IPS-18a (cell line): Measurements from ENCODE around the gene PAK1.
"Not testable (repeated sequence)": the region's sequence is repeated elsewhere in the genome, so short reads cannot be mapped to it uniquely, and the experiment has no call there.

ENCODE experiments used
- H3K27ac ChIP-seq: one replicate; pipeline ENCODE4 v1.5.1; 2013; ENCODE audit warnings: low read length
- H3K27me3 ChIP-seq: one replicate; pipeline ENCODE4 v1.6.1; 2013; ENCODE audit warnings: mild to moderate bottlenecking, low read length; ENCODE audit not compliant: control insufficient read depth, insufficient read depth
- H3K36me3 ChIP-seq: one replicate; pipeline ENCODE4 v1.6.1; 2013; ENCODE audit warnings: low read depth, low read length; ENCODE audit not compliant: control insufficient read depth
- H3K4me1 ChIP-seq: one replicate; pipeline ENCODE4 v1.6.1; 2013; ENCODE audit warnings: low read depth, low read length; ENCODE audit not compliant: control insufficient read depth
- H3K4me3 ChIP-seq: one replicate; pipeline ENCODE4 v1.5.1; 2013; ENCODE audit warnings: low read length
- H3K9ac ChIP-seq: one replicate; pipeline ENCODE4 v1.6.1; 2013; ENCODE audit warnings: mild to moderate bottlenecking, low read length, moderate library complexity
- H3K9me3 ChIP-seq: one replicate; pipeline ENCODE4 v1.6.1; 2013; ENCODE audit warnings: low read depth, low read length; ENCODE audit not compliant: control insufficient read depth

PAK1 gene

DNA sequence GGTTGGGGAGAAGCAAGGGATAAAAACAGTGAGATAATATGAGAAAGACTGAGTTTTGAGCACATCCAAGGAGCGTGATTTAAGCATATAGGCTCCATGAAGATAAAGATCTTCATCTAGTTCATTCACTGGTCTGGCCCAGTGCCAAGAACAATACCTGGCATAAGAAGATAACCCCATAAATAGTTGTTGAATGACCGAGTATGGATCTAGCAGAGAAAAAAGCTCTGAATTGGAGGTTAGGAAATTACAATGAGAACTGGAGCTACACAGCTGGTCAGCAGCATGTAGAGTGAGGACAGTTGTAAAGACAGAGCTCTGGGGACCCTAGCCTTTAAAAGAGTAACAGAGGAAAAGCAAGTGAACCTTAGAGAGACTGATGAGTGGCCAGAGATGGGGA lies 33.0 kb upstream of the PAK1 start:
- Histone ChIP-seq H3K4me1 (peaks cover 4% of the 10 kb centered on the region), H3K36me3 (no peaks in the 10 kb centered on the region), H3K9ac (no peak overlapping the region), H3K4me3 (no peak overlapping the region), H3K27ac (no peak overlapping the region), H3K9me3 (no peaks in the 10 kb centered on the region), H3K27me3 (no peaks in the 10 kb centered on the region)

- Histone ChIP-seq H3K27ac (no peak overlapping the region), H3K9ac (no peak overlapping the region), H3K27me3 (no peaks in the 10 kb centered on the region), H3K36me3 (no peaks in the 10 kb centered on the region), H3K4me1 (peaks cover 5% of the 10 kb centered on the region), H3K9me3 (no peaks in the 10 kb centered on the region), H3K4me3 (no peak overlapping the region)
Observed at GRCh38 chr11:77505956-77506355, 32.1 kb upstream of the PAK1 start.

- H3K4me1 ChIP-seq = peaks cover 5% of the 10 kb centered on the region
- H3K27me3 ChIP-seq = no peaks in the 10 kb centered on the region
- no peaks in the 10 kb centered on the region for H3K9me3 ChIP-seq
- H3K4me3 ChIP-seq = no peak overlapping the region
- no peak overlapping the region for H3K9ac ChIP-seq
- no peak overlapping the region for H3K27ac ChIP-seq
- no peaks in the 10 kb centered on the region for H3K36me3 ChIP-seq
Observed at GRCh38 chr11:77503006-77503405, 29.1 kb upstream of the PAK1 start.

DNA sequence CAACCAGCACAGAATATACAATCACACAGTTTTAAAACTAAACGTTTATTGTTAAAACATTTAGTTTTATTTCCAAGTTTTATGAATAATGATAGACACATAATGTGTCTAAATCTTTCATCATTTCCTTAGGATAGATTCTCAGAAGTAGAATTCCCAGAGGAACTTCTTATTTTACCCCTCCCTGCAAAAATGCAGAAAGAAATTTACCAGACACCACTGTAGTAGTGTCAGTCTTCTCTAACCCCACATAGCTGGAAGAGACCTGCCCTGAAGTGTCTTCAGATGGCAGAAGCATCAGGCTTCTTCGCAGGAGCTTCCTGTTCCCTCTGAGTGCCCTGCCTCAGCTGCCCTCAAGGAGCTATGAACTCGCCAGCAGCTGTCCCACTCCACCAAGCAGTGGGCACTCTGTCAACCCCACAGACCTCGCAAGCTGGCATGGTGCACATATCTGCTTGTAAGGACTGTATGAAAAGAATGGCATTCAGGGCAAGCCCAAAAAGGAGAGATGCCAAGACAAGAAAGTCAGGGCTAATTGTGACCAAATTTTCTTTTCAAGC lies 28.5 kb upstream of the PAK1 start:
- Histone ChIP-seq H3K4me1 (peaks cover 5% of the 10 kb centered on the region), H3K27ac (no peak overlapping the region), H3K4me3 (no peak overlapping the region), H3K9ac (no peak overlapping the region), H3K9me3 (no peaks in the 10 kb centered on the region), H3K27me3 (no peaks in the 10 kb centered on the region), H3K36me3 (no peaks in the 10 kb centered on the region)

DNA sequence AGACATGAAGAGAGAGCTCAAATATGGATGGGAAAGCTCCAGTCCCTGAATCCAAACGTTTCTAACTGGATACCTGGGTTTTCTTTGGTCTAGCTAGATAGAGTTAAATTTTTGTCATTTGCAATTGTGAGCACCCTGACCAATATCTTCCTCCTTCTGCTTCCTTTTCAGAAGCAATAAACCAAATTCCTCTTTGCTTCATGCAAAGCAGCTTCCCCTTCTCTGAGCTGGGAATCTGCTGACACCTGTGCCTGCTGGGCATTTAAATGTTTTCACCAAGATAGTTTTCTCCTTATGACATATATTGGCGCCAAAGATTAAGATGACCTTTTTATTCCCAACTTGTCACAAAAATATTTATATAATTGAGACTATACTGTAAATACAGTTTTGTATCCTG lies 27.9 kb upstream of the PAK1 start:
- no peaks in the 10 kb centered on the region for H3K36me3 ChIP-seq
- no peak overlapping the region for H3K27ac ChIP-seq
- peaks cover 5% of the 10 kb centered on the region for H3K4me1 ChIP-seq
- H3K4me3 ChIP-seq = no peak overlapping the region
- no peaks in the 10 kb centered on the region for H3K9me3 ChIP-seq
- no peak overlapping the region for H3K9ac ChIP-seq
- no peaks in the 10 kb centered on the region for H3K27me3 ChIP-seq

GRCh38 chr11:77497368-77497767 lies 23.5 kb upstream of the PAK1 start:
- no peak overlapping the region for H3K27ac ChIP-seq
- peaks cover 5% of the 10 kb centered on the region for H3K4me1 ChIP-seq
- H3K4me3 ChIP-seq = no peak overlapping the region
- H3K36me3 ChIP-seq = no peaks in the 10 kb centered on the region
- H3K9ac ChIP-seq = no peak overlapping the region
- H3K27me3 ChIP-seq = no peaks in the 10 kb centered on the region
- H3K9me3 ChIP-seq = no peaks in the 10 kb centered on the region

GRCh38 chr11:77495526-77495925 lies 21.6 kb upstream of the PAK1 start:
- Histone ChIP-seq H3K27me3 (no peaks in the 10 kb centered on the region), H3K27ac (no peak overlapping the region), H3K4me3 (no peak overlapping the region), H3K9me3 (no peaks in the 10 kb centered on the region), H3K36me3 (no peaks in the 10 kb centered on the region), H3K9ac (no peak overlapping the region), H3K4me1 (no peaks in the 10 kb centered on the region)

DNA sequence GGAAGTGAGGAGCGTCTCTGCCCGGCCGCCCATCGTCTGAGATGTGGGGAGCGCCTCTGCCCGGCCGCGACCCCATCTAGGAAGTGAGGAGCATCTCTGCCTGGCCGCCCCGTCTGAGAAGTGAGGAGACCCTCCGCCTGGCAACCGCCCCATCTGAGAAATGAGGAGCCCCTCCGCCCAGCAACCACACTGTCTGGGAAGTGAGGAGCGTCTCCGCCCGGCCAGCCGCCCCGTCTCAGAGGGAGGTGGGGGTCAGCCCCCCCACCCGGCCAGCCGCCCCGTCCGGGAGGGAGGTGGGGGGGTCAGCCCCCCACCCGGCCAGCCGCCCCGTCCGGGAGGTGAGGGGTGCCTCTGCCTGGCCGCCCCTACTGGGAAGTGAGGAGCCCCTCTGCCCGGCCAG lies 16.1 kb upstream of the PAK1 start:
- not testable (repeated sequence) for H3K4me3 ChIP-seq, H3K27me3 ChIP-seq, H3K27ac ChIP-seq, H3K9ac ChIP-seq, H3K9me3 ChIP-seq, H3K4me1 ChIP-seq, H3K36me3 ChIP-seq

DNA sequence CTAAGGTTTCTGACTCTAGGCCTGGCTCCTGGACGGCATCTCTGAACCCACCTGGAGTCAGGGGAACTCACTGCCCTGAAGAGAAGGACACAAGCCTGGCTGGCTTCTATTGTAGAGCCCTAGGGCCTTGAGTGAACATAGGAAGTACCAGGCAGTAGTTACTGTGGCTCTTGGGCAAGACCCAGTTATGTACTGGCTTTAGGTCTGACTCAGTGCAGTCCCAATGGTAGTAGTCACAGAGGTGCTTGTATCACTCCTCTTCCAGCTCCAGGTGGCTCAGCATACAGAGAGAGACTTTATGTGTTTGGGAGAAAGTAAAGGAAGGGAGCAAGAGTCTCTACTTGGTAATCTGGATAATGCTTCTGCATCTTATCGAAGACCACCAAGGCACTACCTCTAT lies 13.9 kb upstream of the PAK1 start:
- Histone ChIP-seq H3K36me3 (no peaks in the 10 kb centered on the region), H3K4me1 (no peaks in the 10 kb centered on the region), H3K27me3 (no peaks in the 10 kb centered on the region), H3K9me3 (no peaks in the 10 kb centered on the region), H3K9ac (no peak overlapping the region), H3K4me3 (no peak overlapping the region), H3K27ac (no peak overlapping the region)

DNA sequence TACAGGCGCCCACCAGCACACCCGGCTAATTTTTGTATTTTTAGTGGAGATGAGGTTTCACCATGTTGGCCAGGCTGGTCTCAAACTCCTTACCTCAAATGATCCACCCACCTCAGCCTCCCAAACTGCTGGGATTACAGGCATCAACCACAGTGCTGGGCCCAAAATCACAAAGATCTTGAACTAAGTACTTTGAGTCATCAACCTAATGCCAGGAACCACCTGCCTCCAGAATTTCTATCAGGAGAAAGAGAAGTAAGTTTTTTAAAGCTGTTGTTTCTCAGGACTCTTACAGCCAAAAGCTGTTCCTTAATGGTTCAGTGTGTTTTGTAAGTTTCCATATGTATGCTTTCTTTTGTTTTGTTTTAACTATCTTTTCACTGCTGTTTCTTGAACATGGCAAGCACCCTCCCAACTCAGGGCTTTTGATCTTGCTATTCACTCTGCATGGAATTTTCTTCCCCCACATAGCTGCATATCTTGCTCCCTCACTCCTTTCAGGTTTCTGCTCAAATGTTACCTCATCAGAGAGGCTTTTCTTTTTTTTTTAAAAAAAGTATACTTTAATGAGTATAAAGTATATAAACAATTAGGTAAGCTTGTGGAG lies 6.0 kb upstream of the PAK1 start:
- Histone ChIP-seq H3K9me3 (no peaks in the 10 kb centered on the region), H3K4me3 (no peak overlapping the region), H3K4me1 (peaks cover 3% of the 10 kb centered on the region), H3K27ac (no peak overlapping the region), H3K9ac (no peak overlapping the region), H3K27me3 (no peaks in the 10 kb centered on the region), H3K36me3 (no peaks in the 10 kb centered on the region)

GRCh38 chr11:77475206-77475605 lies 1.3 kb upstream of the PAK1 start:
- H3K9me3 ChIP-seq = no peaks in the 10 kb centered on the region
- no peak overlapping the region for H3K27ac ChIP-seq
- H3K9ac ChIP-seq = no peak overlapping the region
- no peaks in the 10 kb centered on the region for H3K36me3 ChIP-seq
- H3K27me3 ChIP-seq = no peaks in the 10 kb centered on the region
- peaks cover 25% of the 10 kb centered on the region for H3K4me1 ChIP-seq
- H3K4me3 ChIP-seq = no peak overlapping the region

DNA sequence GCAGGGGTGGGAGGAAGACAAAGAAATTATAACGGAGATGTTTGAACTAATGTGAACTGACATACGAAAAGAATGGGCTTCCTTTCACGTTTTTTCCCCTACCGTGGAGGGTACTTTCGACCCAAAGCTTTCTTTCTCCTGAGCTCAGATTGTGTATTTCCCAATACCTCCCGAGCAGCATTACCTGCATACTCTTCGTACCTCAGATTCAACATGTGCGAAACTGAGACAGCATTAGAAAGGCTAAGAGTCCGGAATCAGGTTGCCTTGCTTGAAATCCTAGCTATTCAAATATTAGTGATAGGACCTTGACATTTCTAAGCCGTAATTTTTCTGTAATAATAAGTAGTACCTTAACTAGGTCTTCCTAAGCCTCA lies 778 bp upstream of the PAK1 start:
- Histone ChIP-seq H3K4me3 (peak overlapping the region; percentile 90), H3K27ac (peak overlapping the region; percentile 36)

More for the DNA sequence above, 778 bp upstream of the PAK1 start:
- Histone ChIP-seq H3K36me3 (no peaks in the 10 kb centered on the region), H3K27me3 (no peaks in the 10 kb centered on the region), H3K4me1 (peaks cover 31% of the 10 kb centered on the region), H3K9me3 (no peaks in the 10 kb centered on the region), H3K9ac (peak overlapping the region; percentile 21)
